Mammary epithelial cell (primary cell): ENCODE data around the gene ANG.

Source experiments
- CTCF ChIP-seq, 2 donors: IDR thresholded peaks in 1 of 2; conservative IDR thresholded peaks in 1 of 2; 2 replicates each; pipeline ENCODE4 v1.5.1; 2011 to 2012; ENCODE audit warnings: inconsistent platforms in 2 of 2, low read length in 2 of 2, mild to moderate bottlenecking in 2 of 2, control low read depth in 1 of 2, low read depth in 1 of 2; ENCODE audit not compliant: insufficient read depth in 1 of 2; ENCODE audit errors: extremely low read depth in 1 of 2
- EZH2 ChIP-seq: IDR thresholded peaks from 2 replicates; pipeline ENCODE4 v1.6.1; 2012; ENCODE audit warnings: low read length, inconsistent platforms, borderline replicate concordance

GRCh38 chr14:20659336-20659735 lies 29.2 kb upstream of the ANG start:
- TF ChIP-seq CTCF (conservative IDR thresholded peaks at IDR 0.05 in 1 of 2, IDR thresholded peaks at IDR 0.05 in 1 of 2; ENCODE audit: extremely low read depth in 1 of 2, insufficient read depth in 1 of 2, low read depth in 1 of 2, low read length in 2 of 2) (no peak), EZH2 (no peak)
